Right lobe of liver (tissue), 6 donors: ENCODE measurements around the gene HSPG2. TPM values are rescaled to one million over a fixed set of nuclear protein-coding genes. Genes with fewer than 3 reads are reported as not detected.

Source experiments
- ATAC-seq, 4 donors: fragments of 200-7000 bp; cut with Tn5 transposase; one replicate each; pipeline ENCODE4 v1.9.1; 2020; ENCODE audit warnings: mild to moderate bottlenecking in 4 of 4, moderate library complexity in 4 of 4
- DNase-seq, 3 donors: peaks; one replicate each; pipeline ENCODE4 v3.0.0-alpha.2; 2020
- H3K27ac ChIP-seq, 3 donors: fragments of 200-600 bp; one replicate each; pipeline ENCODE4 v1.8.0; 2022
- H3K27me3 ChIP-seq, 2 donors: fragments of 200-600 bp; one replicate each; pipeline ENCODE4 v1.8.0; 2022
- H3K36me3 ChIP-seq, 4 donors: fragments of 200-600 bp; sonication (generic) in 1 of 4; one replicate each; pipeline versions ENCODE4 v1.5.1 to v1.8.0; 2017 to 2022; ENCODE audit warnings: control low read depth in 1 of 4
- H3K4me1 ChIP-seq, 4 donors: fragments of 200-600 bp; sonication (generic) in 1 of 4; one replicate each; pipeline versions ENCODE4 v1.5.1 to v1.8.0; 2017 to 2022; ENCODE audit warnings: control low read depth in 1 of 4
- H3K4me3 ChIP-seq, 3 donors: fragments of 200-600 bp; one replicate each; pipeline ENCODE4 v1.8.0; 2022
- H3K9me3 ChIP-seq, 4 donors: fragments of 200-600 bp; sonication (generic) in 1 of 4; one replicate each; pipeline versions ENCODE4 v1.5.1 to v1.8.0; 2017 to 2022; ENCODE audit warnings: control low read depth in 1 of 4
- POLR2A ChIP-seq: fragments of 450-650 bp; IDR thresholded peaks from one replicate; pipeline ENCODE4 v1.6.1; 2017; ENCODE audit warnings: antibody characterized with exemption, mild to moderate bottlenecking
- WGBS: methylation state at CpG from one replicate; pipeline ENCODE4 v1.1.6; 2018; ENCODE audit warnings: low coverage, low lambda C conversion rate; ENCODE audit not compliant: insufficient coverage; ENCODE audit errors: missing lambda C conversion rate; 5-methylcytosine and 5-hydroxymethylcytosine counted together
- intact Hi-C, 2 donors: fragments of 100-400 bp; cut with DNase I; formaldehyde crosslinking; loops; one replicate each; pipeline versions ENCODE4 v1.11.2 to v1.14.1; 2022
- total RNA-seq, 6 experiments: library from RNA; depleted of rRNA in 2 of 6; stranded (reverse); fragments of >200 nt in 2 of 6; fragmentation: NEBNext Ultra II Directional in 3 of 6; extraction: Animal tissue kit (Norgen Biotek cat#: 25700) in 3 of 6; gene quantifications; one replicate each; pipeline versions ENCODE4 v1.1.0 to v1.2.4, GENCODE V29; 2016 to 2023
- TF ChIP-seq, protein P1 (sequence below), 4 donors: fragments of 200-600 bp in 3 of 4; fragments of 450-650 bp in 1 of 4; IDR thresholded peaks; one replicate each; pipeline versions ENCODE4 v1.5.1 to v1.8.0; 2016 to 2022; ENCODE audit warnings: antibody characterized with exemption in 4 of 4, mild to moderate bottlenecking in 2 of 4
- donor health status: DM: no; HTN: yes; CAD: no.
- donor health status: DM: no; HTN: no; CAD: no.
- donor health status: DM: no; HTN: no; CAD: no.
- donor health status: DM: no; HTN: yes; CAD: no.
- donor health status: DM: no; HTN: yes; CAD: no.

The HSPG2 gene
- total RNA-seq, 6 experiments from 2014 or later: 31.3 to 90.9 (median 43.7) TPM

DNA sequence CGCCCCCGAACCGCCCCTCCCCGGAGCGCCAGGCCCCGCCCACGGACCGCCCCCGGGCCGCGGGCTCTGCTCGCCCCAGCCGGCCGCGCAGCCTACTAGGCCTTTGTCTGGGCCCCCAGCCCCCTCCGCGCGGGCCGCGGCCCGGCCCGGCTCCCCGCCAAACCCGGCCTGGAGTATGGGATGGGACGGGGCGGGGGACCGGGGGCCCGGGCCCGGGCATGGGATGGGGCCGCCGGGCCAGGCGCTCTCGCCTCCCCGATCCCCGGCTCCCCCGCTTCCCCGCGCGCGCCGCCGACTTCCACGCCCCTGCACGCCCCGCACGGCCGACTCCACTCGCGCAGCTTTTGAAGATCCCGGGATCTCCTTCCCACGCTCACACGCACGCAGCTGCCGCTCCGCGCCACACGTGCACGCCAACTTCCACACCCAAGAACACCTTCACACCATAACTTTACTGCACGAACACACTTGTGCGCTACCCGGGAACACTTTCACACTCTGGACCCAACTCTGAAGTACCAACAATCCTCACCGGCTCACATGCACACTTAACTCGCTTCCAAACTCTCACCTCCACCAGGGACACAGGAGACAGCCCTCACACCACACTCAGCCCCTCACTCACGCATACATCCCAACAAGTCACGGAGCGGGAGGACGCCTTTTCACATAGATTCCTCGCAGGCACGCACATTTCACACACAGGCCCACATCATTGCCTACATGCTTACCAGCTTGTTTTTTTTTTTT lies 437 bp upstream of the HSPG2 start:
- Histone ChIP-seq H3K36me3 (no peaks in the 10 kb centered on the region), H3K4me1 (peaks cover 0 to 4% (median 0%) of the 10 kb centered on the region in 4 donors), H3K27ac (peak overlapping the region in 1 of 3 donors; percentile 33), H3K4me3 (peak overlapping the region; percentile 49 to 58 (median 57)), H3K27me3 (no peaks in the 10 kb centered on the region), H3K9me3 (no peaks in the 10 kb centered on the region)
- DNase-seq: peak; percentile 87 to 89 (median 87)
- intact Hi-C loops: no loop called here
- peak; percentile 52 for TF ChIP-seq POLR2A
- TF ChIP-seq, protein P1, sequence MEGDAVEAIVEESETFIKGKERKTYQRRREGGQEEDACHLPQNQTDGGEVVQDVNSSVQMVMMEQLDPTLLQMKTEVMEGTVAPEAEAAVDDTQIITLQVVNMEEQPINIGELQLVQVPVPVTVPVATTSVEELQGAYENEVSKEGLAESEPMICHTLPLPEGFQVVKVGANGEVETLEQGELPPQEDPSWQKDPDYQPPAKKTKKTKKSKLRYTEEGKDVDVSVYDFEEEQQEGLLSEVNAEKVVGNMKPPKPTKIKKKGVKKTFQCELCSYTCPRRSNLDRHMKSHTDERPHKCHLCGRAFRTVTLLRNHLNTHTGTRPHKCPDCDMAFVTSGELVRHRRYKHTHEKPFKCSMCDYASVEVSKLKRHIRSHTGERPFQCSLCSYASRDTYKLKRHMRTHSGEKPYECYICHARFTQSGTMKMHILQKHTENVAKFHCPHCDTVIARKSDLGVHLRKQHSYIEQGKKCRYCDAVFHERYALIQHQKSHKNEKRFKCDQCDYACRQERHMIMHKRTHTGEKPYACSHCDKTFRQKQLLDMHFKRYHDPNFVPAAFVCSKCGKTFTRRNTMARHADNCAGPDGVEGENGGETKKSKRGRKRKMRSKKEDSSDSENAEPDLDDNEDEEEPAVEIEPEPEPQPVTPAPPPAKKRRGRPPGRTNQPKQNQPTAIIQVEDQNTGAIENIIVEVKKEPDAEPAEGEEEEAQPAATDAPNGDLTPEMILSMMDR (IDR thresholded peaks at IDR 0.05): no peak
- 31% methylated on average over 17 of the region's 69 CpGs for WGBS
- ATAC-seq: peak; percentile 82 to 94 (median 88)

DNA sequence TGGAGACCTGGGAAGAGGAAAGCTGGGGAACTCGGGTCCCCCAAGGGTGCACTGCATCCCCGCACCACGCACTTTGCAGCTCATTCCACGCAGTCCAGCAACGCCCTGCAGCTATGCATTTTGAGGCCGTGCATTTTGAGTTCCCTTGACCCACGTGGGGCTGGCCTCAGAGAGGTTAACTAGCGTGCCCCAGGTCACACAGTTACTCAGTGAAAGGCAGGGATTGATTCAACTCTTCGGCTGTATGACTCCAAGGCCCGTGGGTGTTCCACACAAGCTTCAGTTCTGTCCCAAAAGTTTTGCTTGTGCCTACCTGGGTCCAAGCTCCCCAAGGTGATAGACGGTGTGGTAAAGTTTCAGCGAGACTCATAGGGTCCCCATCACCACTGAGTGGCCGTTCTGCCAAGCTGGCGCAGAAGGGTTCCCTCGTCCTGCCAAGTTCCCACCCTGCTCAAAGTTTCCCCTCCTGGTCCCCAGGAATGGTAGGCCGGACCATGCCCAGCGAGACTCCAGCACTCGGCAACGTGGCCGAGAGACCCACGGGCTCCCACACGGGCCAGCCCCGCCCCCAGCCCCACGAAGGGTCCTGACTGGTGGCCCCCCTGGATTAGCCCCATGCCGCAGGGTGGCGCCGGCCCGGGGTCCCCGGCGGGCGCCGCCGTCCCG lies 611 bp downstream of the HSPG2 start:
- no peaks in the 10 kb centered on the region for H3K9me3 ChIP-seq
- intact Hi-C loops: no loop called here
- H3K4me1 ChIP-seq: peaks cover 0 to 4% (median 0%) of the 10 kb centered on the region in 4 donors
- H3K4me3 ChIP-seq: peak overlapping the region; percentile 50 to 58 (median 53)
- TF ChIP-seq, protein P1 (IDR thresholded peaks at IDR 0.05): no peak
- TF ChIP-seq POLR2A: no peak
- H3K27me3 ChIP-seq: no peaks in the 10 kb centered on the region
- ATAC-seq (no peak), DNase-seq (no peak)
- H3K36me3 ChIP-seq: no peaks in the 10 kb centered on the region
- 43% methylated on average over 7 of the region's 34 CpGs for WGBS
- H3K27ac ChIP-seq: peak overlapping the region in 1 of 3 donors; percentile 40

DNA sequence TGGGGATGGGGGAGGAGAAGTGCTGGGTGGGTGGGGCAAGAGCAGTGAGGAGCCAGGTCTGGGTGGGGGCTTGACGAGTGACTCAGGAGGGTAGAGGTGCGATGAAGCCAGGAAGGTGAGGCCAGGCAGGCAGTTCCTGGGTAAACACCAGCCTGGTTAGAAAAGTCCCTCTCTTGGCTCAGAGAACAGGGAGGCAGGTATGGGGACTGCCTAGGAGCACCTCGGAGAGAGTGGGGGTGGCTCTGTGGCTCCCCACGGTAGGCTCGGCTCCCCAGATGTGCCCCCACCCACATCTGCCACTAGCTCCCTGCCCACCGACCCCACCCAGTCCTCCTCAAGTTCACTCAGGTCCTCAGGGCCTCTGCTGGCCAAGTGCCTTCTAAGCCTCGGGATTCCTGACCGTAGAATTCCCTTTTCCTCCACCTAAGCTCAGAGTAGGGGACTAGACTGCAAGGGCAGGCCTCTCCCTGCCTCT lies 1.2 kb downstream of the HSPG2 start:
- Histone ChIP-seq H3K9me3 (no peaks in the 10 kb centered on the region), H3K27ac (peak overlapping the region in 1 of 3 donors; percentile 13), H3K4me3 (peak overlapping the region; percentile 50 to 58 (median 53)), H3K36me3 (no peaks in the 10 kb centered on the region), H3K4me1 (peaks cover 0 to 4% (median 0%) of the 10 kb centered on the region in 4 donors), H3K27me3 (no peaks in the 10 kb centered on the region)
- TF ChIP-seq, protein P1 (IDR thresholded peaks at IDR 0.05): no peak
- no peak for TF ChIP-seq POLR2A
- DNase-seq (no peak), ATAC-seq (no peak)
- intact Hi-C loops: no loop called here
- WGBS: 20% methylated on average over 1 of the region's 8 CpGs

DNA sequence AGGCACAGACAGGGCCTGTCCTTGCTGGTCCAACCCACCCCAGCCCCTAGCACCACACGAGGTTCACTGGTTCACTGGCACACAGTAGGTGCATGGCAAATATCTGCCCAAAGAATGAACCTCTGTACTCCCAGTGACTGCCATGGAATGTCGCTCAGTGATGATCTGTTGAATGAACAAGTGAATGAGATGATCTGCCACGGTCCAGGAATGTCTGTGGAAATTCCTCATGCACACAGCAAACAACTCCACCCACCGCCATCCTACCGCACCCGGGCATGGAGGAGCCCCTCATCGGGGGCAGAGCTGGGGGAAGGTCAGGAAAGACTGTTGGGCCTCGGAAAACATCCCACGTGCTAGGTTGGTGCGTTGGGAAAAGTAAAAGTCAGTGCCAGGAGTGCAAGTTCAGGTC lies 1.7 kb downstream of the HSPG2 start:
- DNase-seq (no peak), ATAC-seq (no peak)
- TF ChIP-seq, protein P1 (IDR thresholded peaks at IDR 0.05): no peak
- no peak for TF ChIP-seq POLR2A
- Histone ChIP-seq H3K4me3 (peak overlapping the region; percentile 50 to 58 (median 53)), H3K9me3 (no peaks in the 10 kb centered on the region), H3K36me3 (no peaks in the 10 kb centered on the region), H3K27ac (no peak overlapping the region), H3K4me1 (peaks cover 0 to 4% (median 0%) of the 10 kb centered on the region in 4 donors), H3K27me3 (no peaks in the 10 kb centered on the region)
- intact Hi-C loops: no loop called here
- 54% methylated on average over 7 of the region's 10 CpGs for WGBS
